K562 (cell line): Measurements from ENCODE around the gene PRPF8. TPM values are rescaled to one million over a fixed set of nuclear protein-coding genes. Genes with fewer than 3 reads are reported as not detected.
A peak's percentile ranks its signal among the peaks of the same experiment; 100 is the strongest.

Experiments used
- CREM ChIP-seq: IDR thresholded peaks from 2 replicates; pipeline ENCODE4 v1.6.1; 2014; ENCODE audit warnings: antibody characterized with exemption, low read depth
- CTBP1 ChIP-seq: fragments of 450-650 bp; IDR thresholded peaks from 2 replicates; pipeline ENCODE4 v1.6.1; 2016; ENCODE audit warnings: borderline replicate concordance
- ELF1 ChIP-seq: fragments of 200-800 bp; sonication (Bioruptor generic); IDR thresholded peaks from 2 replicates; pipeline ENCODE4 v1.6.1; 2016; ENCODE audit warnings: missing genetic modification characterization, missing compliant biosample characterization
- ILK ChIP-seq: fragments of 450-650 bp; IDR thresholded peaks from 2 replicates; pipeline ENCODE4 v1.6.1; 2016; ENCODE audit warnings: missing genetic modification characterization, low read depth, mild to moderate bottlenecking, missing compliant biosample characterization, moderate library complexity, borderline replicate concordance
- KDM4B ChIP-seq, 2 experiments: fragments of 450-650 bp in 1 of 2; sonication (generic) in 1 of 2; IDR thresholded peaks; 2 replicates each; pipeline ENCODE4 v1.6.1; 2016 to 2017; ENCODE audit warnings: borderline replicate concordance in 2 of 2, antibody characterized with exemption in 1 of 2, low read depth in 1 of 2, mild to moderate bottlenecking in 1 of 2
- NFE2 ChIP-seq: IDR thresholded peaks from 2 replicates; pipeline ENCODE4 v1.6.1; 2014; ENCODE audit warnings: antibody characterized with exemption, low read depth
- NFYB ChIP-seq: IDR thresholded peaks from 2 replicates; pipeline ENCODE4 v1.6.1; 2011; ENCODE audit warnings: mild to moderate bottlenecking, moderate library complexity; ENCODE audit not compliant: insufficient read length; ENCODE audit errors: extremely low read depth
- NR2C1 ChIP-seq, 2 experiments: fragments of 450-650 bp; IDR thresholded peaks; 2 replicates each; pipeline ENCODE4 v1.6.1; 2017; ENCODE audit warnings: mild to moderate bottlenecking in 2 of 2, antibody characterized with exemption in 1 of 2, inconsistent platforms in 1 of 2, missing compliant biosample characterization in 1 of 2, missing genetic modification characterization in 1 of 2
- NR2C2 ChIP-seq, 2 experiments: fragments of 200-800 bp in 1 of 2; sonication (Bioruptor generic) in 1 of 2; sonication (generic) in 1 of 2; formaldehyde crosslinking in 1 of 2; IDR thresholded peaks; 2 replicates each; pipeline versions ENCODE4 v1.6.1 to v1.8.0; 2016 to 2022; ENCODE audit warnings: mild to moderate bottlenecking in 1 of 2, missing compliant biosample characterization in 1 of 2, missing genetic modification characterization in 1 of 2, missing genetic modification reagents in 1 of 2
- TOE1 ChIP-seq, 2 experiments: fragments of 450-650 bp in 1 of 2; sonication (generic) in 1 of 2; formaldehyde crosslinking in 1 of 2; IDR thresholded peaks; 2 replicates each; pipeline versions ENCODE4 v1.7.1 to v1.8.0; 2016 to 2022; ENCODE audit warnings: borderline replicate concordance in 2 of 2, mild to moderate bottlenecking in 2 of 2, antibody characterized with exemption in 1 of 2, inconsistent platforms in 1 of 2, low read depth in 1 of 2, missing genetic modification reagents in 1 of 2, moderate library complexity in 1 of 2
- TRIM24 ChIP-seq, 2 experiments: fragments of 450-650 bp; IDR thresholded peaks; 2 replicates each; pipeline ENCODE4 v1.6.1; 2016
- ZFX ChIP-seq: sonication (generic); formaldehyde crosslinking; IDR thresholded peaks from 2 replicates; pipeline ENCODE4 v1.8.0; 2022; ENCODE audit warnings: mild to moderate bottlenecking, missing genetic modification reagents, moderate library complexity
- ZNF175 ChIP-seq: fragments of 200-800 bp; sonication (Bioruptor generic); IDR thresholded peaks from 2 replicates; pipeline ENCODE4 v1.6.1; 2016; ENCODE audit warnings: low read depth, mild to moderate bottlenecking, missing genetic modification characterization, missing compliant biosample characterization
- ZNF217 ChIP-seq: sonication (generic); formaldehyde crosslinking; IDR thresholded peaks from 2 replicates; pipeline ENCODE4 v1.8.0; 2022; ENCODE audit warnings: mild to moderate bottlenecking, missing genetic modification reagents
- ZNF24 ChIP-seq: fragments of 450-650 bp; IDR thresholded peaks from 2 replicates; pipeline ENCODE4 v1.6.1; 2016
- ZNF311 ChIP-seq: fragments of 250-450 bp; sonication (Bioruptor Pico); IDR thresholded peaks from 2 replicates; pipeline ENCODE4 v1.4.0; 2020; ENCODE audit warnings: mild to moderate bottlenecking, moderate library complexity
- polyA plus RNA-seq, 8 experiments: library from polyadenylated mRNA; depleted of rRNA in 4 of 8; stranded (reverse) in 5 of 8; unstranded in 3 of 8; fragments of >200 nt; fragmentation: Nextera tagmentation in 2 of 8; fragmentation: Illumina TruSeq in 1 of 8; extraction: Ambion mirVana in 2 of 8; extraction: Trizol in 1 of 8; gene quantifications; 2 replicates each; pipeline versions ENCODE4 v1.2.1 to v1.2.3, GENCODE V29; 2011 to 2014; ENCODE audit warnings: inconsistent platforms in 1 of 8, missing spikeins in 1 of 8
- total RNA-seq, 7 experiments: library from RNA; depleted of rRNA in 6 of 7; stranded (reverse); fragments of >200 nt in 6 of 7; fragmentation: Illumina TruSeq in 2 of 7; extraction: Trizol in 2 of 7; gene quantifications; 2 replicates each; pipeline versions ENCODE4 v1.2.1 to v1.2.3, GENCODE V29; 2011 to 2021; ENCODE audit warnings: low replicate concordance in 1 of 7
- TF ChIP-seq, protein P1 (sequence below): fragments of 250-450 bp; sonication (Bioruptor Pico); IDR thresholded peaks from 2 replicates; pipeline ENCODE4 v1.8.0; 2021; ENCODE audit warnings: mild to moderate bottlenecking, moderate library complexity
- TF ChIP-seq, protein P2 (sequence below): sonication (generic); formaldehyde crosslinking; IDR thresholded peaks from 2 replicates; pipeline ENCODE4 v1.8.0; 2022; ENCODE audit warnings: missing genetic modification reagents, mild to moderate bottlenecking, moderate library complexity, borderline replicate concordance
- TF ChIP-seq, protein P3 (sequence below), 2 experiments: fragments of 450-650 bp in 1 of 2; sonication (generic) in 1 of 2; formaldehyde crosslinking in 1 of 2; IDR thresholded peaks in 1 of 2; conservative IDR thresholded peaks in 1 of 2; 2 replicates each; pipeline versions ENCODE4 v1.6.1 to v1.8.1; 2016 to 2023; ENCODE audit warnings: mild to moderate bottlenecking in 2 of 2, moderate library complexity in 2 of 2, inconsistent platforms in 1 of 2, missing genetic modification reagents in 1 of 2

Gene PRPF8
- total and polyA plus RNA-seq, 9 of the 15 experiments (the other 6 are each of a cell fraction or from before 2014, with no cell fraction given), result 64.3 to 294 (median 85.9) TPM

DNA sequence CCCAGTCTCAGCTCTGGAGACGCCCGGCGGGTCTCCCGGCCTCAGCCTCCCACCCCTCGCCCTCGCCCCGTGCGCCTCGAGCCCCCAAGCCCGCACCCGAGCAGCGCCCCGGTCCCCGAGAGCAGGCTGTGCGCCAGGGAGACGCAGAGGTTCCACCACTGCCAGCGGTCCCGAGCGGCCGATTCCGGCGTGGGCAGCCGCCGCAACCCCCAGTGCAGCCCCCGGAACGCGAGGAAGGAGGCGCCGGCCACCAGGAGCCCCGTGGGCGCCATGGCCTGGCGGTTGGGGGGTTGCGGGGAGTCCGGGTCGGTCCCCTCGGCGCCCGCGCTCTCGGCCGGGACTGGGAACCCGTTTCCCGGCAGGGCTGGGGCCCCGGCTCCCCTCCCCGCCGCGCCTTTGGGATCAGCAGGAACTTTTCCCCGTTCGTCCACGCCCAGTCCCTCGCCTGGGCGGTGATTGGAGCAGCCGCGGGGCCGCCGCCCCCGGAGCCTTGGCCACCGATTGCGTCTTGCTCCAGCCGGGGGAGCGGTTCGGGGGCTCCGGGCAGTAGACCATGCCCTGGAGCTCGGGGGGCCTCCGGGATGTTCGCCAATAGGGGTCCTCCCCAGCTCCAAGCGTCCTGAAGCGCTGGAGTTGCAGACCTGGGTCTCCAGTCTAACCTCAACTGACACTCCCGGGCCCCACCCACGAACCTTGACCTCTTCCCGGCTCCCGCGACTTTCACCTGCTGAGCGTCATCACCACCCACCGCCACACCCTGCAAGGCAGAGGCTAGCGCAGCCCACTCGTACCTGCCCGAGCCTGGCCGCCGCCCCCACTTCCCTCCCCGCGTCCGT, 25.5 kb upstream of the PRPF8 start, which contains the start of gene TLCD2 (continued):
- 0 out of 2 replicates have a peak, but pooled peaks have one; percentile 40 for TF ChIP-seq CTBP1
- no peak for TF ChIP-seq KDM4B (IDR thresholded peaks at IDR 0.05; ENCODE audit: borderline replicate concordance in 2 of 2, low read depth in 1 of 2)
- TF ChIP-seq NFYB, result peak; percentile 5
- peak; percentile 47 for TF ChIP-seq ZFX (CRISPR knock-in tag)
- TF ChIP-seq ELF1 (tag), result no peak
- peak; percentile 80 for TF ChIP-seq NR2C1 (IDR thresholded peaks at IDR 0.05)
- TF ChIP-seq NR2C1 (tag; IDR thresholded peaks at IDR 0.05), result peak; percentile 80
- no peak for TF ChIP-seq TRIM24 (IDR thresholded peaks at IDR 0.05)
- TF ChIP-seq, protein P1, sequence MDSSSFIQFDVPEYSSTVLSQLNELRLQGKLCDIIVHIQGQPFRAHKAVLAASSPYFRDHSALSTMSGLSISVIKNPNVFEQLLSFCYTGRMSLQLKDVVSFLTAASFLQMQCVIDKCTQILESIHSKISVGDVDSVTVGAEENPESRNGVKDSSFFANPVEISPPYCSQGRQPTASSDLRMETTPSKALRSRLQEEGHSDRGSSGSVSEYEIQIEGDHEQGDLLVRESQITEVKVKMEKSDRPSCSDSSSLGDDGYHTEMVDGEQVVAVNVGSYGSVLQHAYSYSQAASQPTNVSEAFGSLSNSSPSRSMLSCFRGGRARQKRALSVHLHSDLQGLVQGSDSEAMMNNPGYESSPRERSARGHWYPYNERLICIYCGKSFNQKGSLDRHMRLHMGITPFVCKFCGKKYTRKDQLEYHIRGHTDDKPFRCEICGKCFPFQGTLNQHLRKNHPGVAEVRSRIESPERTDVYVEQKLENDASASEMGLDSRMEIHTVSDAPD (CRISPR knock-in tag), result no peak
- peak; percentile 49 for TF ChIP-seq CREM
- TF ChIP-seq ZNF24, result no peak
- no peak for TF ChIP-seq ZNF311
- no peak for TF ChIP-seq NFE2
- TF ChIP-seq ILK (tag), result no peak
- TF ChIP-seq, protein P2, sequence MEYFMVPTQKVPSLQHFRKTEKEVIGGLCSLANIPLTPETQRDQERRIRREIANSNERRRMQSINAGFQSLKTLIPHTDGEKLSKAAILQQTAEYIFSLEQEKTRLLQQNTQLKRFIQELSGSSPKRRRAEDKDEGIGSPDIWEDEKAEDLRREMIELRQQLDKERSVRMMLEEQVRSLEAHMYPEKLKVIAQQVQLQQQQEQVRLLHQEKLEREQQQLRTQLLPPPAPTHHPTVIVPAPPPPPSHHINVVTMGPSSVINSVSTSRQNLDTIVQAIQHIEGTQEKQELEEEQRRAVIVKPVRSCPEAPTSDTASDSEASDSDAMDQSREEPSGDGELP, result peak; percentile 37; the same call in 1 of the 2 replicates
- TF ChIP-seq, protein P3, sequence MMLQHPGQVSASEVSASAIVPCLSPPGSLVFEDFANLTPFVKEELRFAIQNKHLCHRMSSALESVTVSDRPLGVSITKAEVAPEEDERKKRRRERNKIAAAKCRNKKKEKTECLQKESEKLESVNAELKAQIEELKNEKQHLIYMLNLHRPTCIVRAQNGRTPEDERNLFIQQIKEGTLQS (IDR thresholded peaks at IDR 0.05), result peak; percentile 20; the same call in 1 of the 2 replicates
- TF ChIP-seq, protein P3 (CRISPR knock-in tag; conservative IDR thresholded peaks at IDR 0.05), result no peak
- TF ChIP-seq ZNF217 (CRISPR knock-in tag), result no peak
- TF ChIP-seq ZNF175 (CRISPR knock-in tag), result 0 out of 2 replicates have a peak, but pooled peaks have one; percentile 2
- no peak for TF ChIP-seq TOE1 (IDR thresholded peaks at IDR 0.05; ENCODE audit: borderline replicate concordance)
- no peak for TF ChIP-seq TOE1 (CRISPR knock-in tag; IDR thresholded peaks at IDR 0.05; ENCODE audit: borderline replicate concordance, low read depth)
- TF ChIP-seq NR2C2 (CRISPR knock-in tag; IDR thresholded peaks at IDR 0.05), result no peak
- TF ChIP-seq NR2C2 (tag; IDR thresholded peaks at IDR 0.05), result peak; percentile 94
